Activated naive CD8-positive, alpha-beta T cell treated with anti-CD3 and anti-CD28 coated beads, Interleukin-2, amount 50 U/mL, for 24 hours (primary cell): ENCODE measurements around the gene AKAP5.
A peak's percentile ranks its signal among the peaks of the same experiment; 100 is the strongest.

ENCODE experiments used
- ATAC-seq: fragments of 150-1000 bp; cut with Tn5 transposase; one replicate; pipeline ENCODE4 v1.10.0; 2021
- DNase-seq: peaks from one replicate; pipeline ENCODE4 v3.0.0; 2021
- H3K27ac Mint-ChIP-seq: one replicate; pipeline ENCODE4 v1.8.0; 2021; ENCODE audit warnings: mild to moderate bottlenecking, mixed read lengths
- H3K27me3 Mint-ChIP-seq: one replicate; pipeline ENCODE4 v1.8.0; 2021; ENCODE audit warnings: mixed read lengths
- H3K36me3 Mint-ChIP-seq: one replicate; pipeline ENCODE4 v1.8.0; 2021; ENCODE audit warnings: low read depth, mixed read lengths
- H3K4me1 Mint-ChIP-seq: one replicate; pipeline ENCODE4 v1.8.0; 2021; ENCODE audit warnings: mixed read lengths
- H3K4me3 Mint-ChIP-seq: one replicate; pipeline ENCODE4 v1.8.0; 2021; ENCODE audit warnings: mild to moderate bottlenecking, moderate library complexity, mixed read lengths
- H3K9me3 Mint-ChIP-seq: one replicate; pipeline ENCODE4 v1.8.0; 2021; ENCODE audit warnings: mixed read lengths

AKAP5 gene

DNA sequence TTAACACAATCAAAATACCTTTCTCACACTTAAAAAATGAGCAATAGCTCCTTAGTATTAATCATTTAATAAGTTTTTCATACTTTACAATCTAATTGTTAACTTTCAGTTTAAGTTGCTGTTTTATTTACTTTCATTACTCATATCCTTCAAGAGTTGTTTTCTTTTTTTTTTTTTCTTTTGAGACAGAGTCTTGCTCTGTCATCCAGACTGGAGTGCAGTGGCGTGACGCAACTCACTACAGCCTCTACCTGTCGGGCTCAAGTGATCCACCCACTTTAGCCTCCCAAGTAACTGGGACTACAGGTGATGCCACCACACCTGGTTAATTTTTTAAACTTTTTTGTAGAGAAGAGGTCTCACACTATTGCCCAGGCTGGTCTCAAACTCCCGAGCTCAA is 55.4 kb downstream of the AKAP5 start:
- ATAC-seq: no peak
- Mint-ChIP-seq H3K9me3 (no peaks in the 10 kb centered on the region), H3K27ac (no peak overlapping the region), H3K36me3 (peaks cover 10% of the 10 kb centered on the region), H3K4me3 (no peak overlapping the region), H3K27me3 (no peaks in the 10 kb centered on the region), H3K4me1 (peaks cover 26% of the 10 kb centered on the region)
- DNase-seq: no peak

- H3K27me3 Mint-ChIP-seq: no peaks in the 10 kb centered on the region
- no peak overlapping the region for H3K27ac Mint-ChIP-seq
- no peak overlapping the region for H3K4me3 Mint-ChIP-seq
- H3K4me1 Mint-ChIP-seq: peaks cover 12% of the 10 kb centered on the region
- peaks cover 15% of the 10 kb centered on the region for H3K36me3 Mint-ChIP-seq
- ATAC-seq (peak; percentile 69), DNase-seq (no peak)
- H3K9me3 Mint-ChIP-seq: no peaks in the 10 kb centered on the region
These were observed 57.5 kb downstream of the AKAP5 start for GRCh38 chr14:64522591-64523355.
